ENCODE results near the gene CDHR4. TPM values are rescaled to one million over a fixed set of nuclear protein-coding genes. Genes with fewer than 3 reads are reported as not detected.
A peak's percentile ranks its signal among the peaks of the same experiment; 100 is the strongest.

CDHR4 gene
- total RNA-seq, 2 donors from 2014 or later: 0.20 TPM; not detected in 1

DNA sequence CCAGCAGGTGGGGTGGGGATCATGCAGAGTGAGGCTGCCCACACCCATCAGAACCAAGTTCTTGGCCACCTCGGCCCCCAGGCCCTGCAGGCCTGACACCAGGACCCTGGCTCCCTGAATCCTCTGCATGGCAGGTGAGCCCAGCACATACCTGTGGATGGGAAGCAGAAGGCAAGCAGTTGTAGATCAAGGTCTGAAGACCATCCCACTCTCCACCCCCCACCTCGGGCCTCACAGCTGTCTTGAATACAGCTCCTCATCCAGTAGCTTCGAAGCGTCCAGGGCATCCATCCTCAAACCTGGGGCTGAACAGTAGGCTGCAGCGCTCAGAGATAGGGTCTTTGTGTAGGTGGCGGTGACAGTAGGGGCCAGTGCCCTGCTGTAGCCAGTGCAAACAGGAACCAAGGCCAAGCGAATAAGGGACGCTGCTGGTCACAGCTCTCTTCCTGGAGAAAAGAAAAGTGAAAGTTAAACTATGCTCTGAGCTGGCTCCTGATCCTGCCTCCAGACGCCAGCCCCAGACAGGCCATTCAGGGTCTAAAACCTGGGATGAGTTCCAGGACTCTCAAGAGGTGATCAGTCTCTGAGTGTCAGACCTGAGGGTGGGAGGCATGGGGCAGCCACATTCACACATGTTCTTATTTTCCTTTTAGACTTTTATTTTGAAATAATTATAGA is 14.0 kb upstream of the CDHR4 start, which contains the start of gene UBA7:
TSS of gene UBA7 (minus strand) at position 457 of the 678 bp plus-strand sequence. CDS start at position 291, 166 bp downstream.
- Histone ChIP-seq H3K36me3 (peaks cover 22% of the 10 kb centered on the region), H3K27me3 (no peaks in the 10 kb centered on the region), H3K4me1 (peaks cover 2 to 20% of the 10 kb centered on the region in 2 donors), H3K9me3 (no peaks in the 10 kb centered on the region), H3K4me3 (peak within 1 kb of the TSS; percentile 37 to 47), H3K27ac (peak within 1 kb of the TSS; percentile 74 to 83)
- peak; percentile 65 for DNase-seq (ENCODE audit: low spot score)
- no peak for TF ChIP-seq CTCF (IDR thresholded peaks at IDR 0.05)

- Histone ChIP-seq H3K27me3 (no peaks in the 10 kb centered on the region), H3K4me3 (peak overlapping the region; percentile 37 to 47), H3K27ac (peak overlapping the region; percentile 74 to 83), H3K4me1 (peaks cover 2 to 20% of the 10 kb centered on the region in 2 donors), H3K36me3 (peaks cover 22% of the 10 kb centered on the region), H3K9me3 (no peaks in the 10 kb centered on the region)
- no peak for TF ChIP-seq CTCF (IDR thresholded peaks at IDR 0.05)
- no peak for DNase-seq (ENCODE audit: low spot score)
Observed at GRCh38 chr3:49812916-49813496, 13.3 kb upstream of the CDHR4 start.

GRCh38 chr3:49807431-49808114 is 7.9 kb upstream of the CDHR4 start:
- Histone ChIP-seq H3K27ac (peak overlapping the region in 1 of 2 donors; percentile 9), H3K27me3 (no peaks in the 10 kb centered on the region), H3K4me3 (no peak overlapping the region), H3K36me3 (peaks cover 22% of the 10 kb centered on the region), H3K9me3 (no peaks in the 10 kb centered on the region), H3K4me1 (peaks cover 0 to 50% of the 10 kb centered on the region in 2 donors)
- no peak for DNase-seq (ENCODE audit: low spot score)
- no peak for TF ChIP-seq CTCF (IDR thresholded peaks at IDR 0.05)

GRCh38 chr3:49806850-49807249 is 7.2 kb upstream of the CDHR4 start:
- Histone ChIP-seq H3K4me1 (peaks cover 0 to 45% of the 10 kb centered on the region in 2 donors), H3K27me3 (no peaks in the 10 kb centered on the region)
- no peak for DNase-seq (ENCODE audit: low spot score)

More at GRCh38 chr3:49806850-49807249, 7.2 kb upstream of the CDHR4 start:
- no peaks in the 10 kb centered on the region for H3K9me3 ChIP-seq
- H3K4me3 ChIP-seq: no peak overlapping the region
- no peak for TF ChIP-seq CTCF (IDR thresholded peaks at IDR 0.05)
- peaks cover 20% of the 10 kb centered on the region for H3K36me3 ChIP-seq
- H3K27ac ChIP-seq: peak overlapping the region in 1 of 2 donors; percentile 93

Data from right atrium auricular region (tissue), 2 donors.